ENCODE measurements around the gene SLC44A5.
"Not testable (repeated sequence)": the region's sequence is repeated elsewhere in the genome, so short reads cannot be mapped to it uniquely, and the experiment has no call there.

DNA sequence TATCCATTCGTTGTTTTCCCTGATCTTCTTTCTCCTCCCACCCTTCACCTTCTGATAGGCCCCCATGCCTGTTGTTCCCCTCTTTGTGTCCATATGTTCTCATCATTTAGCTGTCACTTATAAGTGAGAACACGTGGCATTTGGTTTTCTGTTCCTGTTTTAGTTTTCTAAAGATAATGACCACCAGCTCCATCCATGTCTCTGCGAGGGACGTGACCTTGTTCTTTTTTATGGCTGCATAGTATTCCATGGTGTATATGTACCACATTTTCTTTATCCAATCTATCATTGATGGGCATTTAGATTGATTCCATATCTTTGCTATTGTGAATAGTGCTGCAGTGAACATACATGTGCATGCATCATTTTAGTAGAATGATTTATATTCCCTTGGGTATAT lies 360.8 kb downstream of the SLC44A5 start:
- not testable (repeated sequence) for TF ChIP-seq CTCF (conservative IDR thresholded peaks at IDR 0.05; ENCODE audit: low read depth, low read length); EZH2 (IDR thresholded peaks at IDR 0.05; ENCODE audit: borderline replicate concordance, low read depth, low read length, poor library complexity, severe bottlenecking)
